ENCODE measurements around the gene WBP4.

GRCh38 chr13:41132512-41133152 is 71.3 kb downstream of the WBP4 start, which contains the start of gene KBTBD6:
- TF ChIP-seq CTCF (IDR thresholded peaks at IDR 0.05; ENCODE audit: low read depth, low read length) (no peak), EZH2phosphoT487 (IDR thresholded peaks at IDR 0.05; ENCODE audit: low read depth) (no peak)
